ENCODE data around the gene SGCA. TPM values are rescaled to one million over a fixed set of nuclear protein-coding genes. Genes with fewer than 3 reads are reported as not detected.

Gene SGCA
- total and polyA plus RNA-seq, 9 of the 15 experiments (the other 6 are each of a cell fraction or from before 2014, with no cell fraction given) = not detected

GRCh38 chr17:50149417-50150353, 16.1 kb upstream of the SGCA start (continued):
- TF ChIP-seq SMARCB1 (IDR thresholded peaks at IDR 0.05; ENCODE audit: insufficient read length, low read depth) = no peak
- TF ChIP-seq ZNF384 (IDR thresholded peaks at IDR 0.05; ENCODE audit: low read depth, low read length) = no peak
- no peak for TF ChIP-seq ZNF324 (CRISPR knock-in tag; IDR thresholded peaks at IDR 0.05)
- no peak for TF ChIP-seq KAT8 (IDR thresholded peaks at IDR 0.05; ENCODE audit: low read depth)
- no peak for TF ChIP-seq SREBF2 (CRISPR knock-in tag; IDR thresholded peaks at IDR 0.05)
- no peak for TF ChIP-seq MAFK (IDR thresholded peaks at IDR 0.05; ENCODE audit: low read length)
- TF ChIP-seq, protein P1, sequence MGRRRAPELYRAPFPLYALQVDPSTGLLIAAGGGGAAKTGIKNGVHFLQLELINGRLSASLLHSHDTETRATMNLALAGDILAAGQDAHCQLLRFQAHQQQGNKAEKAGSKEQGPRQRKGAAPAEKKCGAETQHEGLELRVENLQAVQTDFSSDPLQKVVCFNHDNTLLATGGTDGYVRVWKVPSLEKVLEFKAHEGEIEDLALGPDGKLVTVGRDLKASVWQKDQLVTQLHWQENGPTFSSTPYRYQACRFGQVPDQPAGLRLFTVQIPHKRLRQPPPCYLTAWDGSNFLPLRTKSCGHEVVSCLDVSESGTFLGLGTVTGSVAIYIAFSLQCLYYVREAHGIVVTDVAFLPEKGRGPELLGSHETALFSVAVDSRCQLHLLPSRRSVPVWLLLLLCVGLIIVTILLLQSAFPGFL (CRISPR knock-in tag; IDR thresholded peaks at IDR 0.05) = no peak
- peak; percentile 49; the same call in 1 of the 2 replicates for TF ChIP-seq RB1 (IDR thresholded peaks at IDR 0.05; ENCODE audit: low read depth)
- 0 out of 2 replicates have a peak, but pooled peaks have one; percentile 42 for TF ChIP-seq THAP12 (CRISPR knock-in tag; IDR thresholded peaks at IDR 0.05)
- TF ChIP-seq SMARCA4 (IDR thresholded peaks at IDR 0.05) = no peak
- TF ChIP-seq, protein P2, sequence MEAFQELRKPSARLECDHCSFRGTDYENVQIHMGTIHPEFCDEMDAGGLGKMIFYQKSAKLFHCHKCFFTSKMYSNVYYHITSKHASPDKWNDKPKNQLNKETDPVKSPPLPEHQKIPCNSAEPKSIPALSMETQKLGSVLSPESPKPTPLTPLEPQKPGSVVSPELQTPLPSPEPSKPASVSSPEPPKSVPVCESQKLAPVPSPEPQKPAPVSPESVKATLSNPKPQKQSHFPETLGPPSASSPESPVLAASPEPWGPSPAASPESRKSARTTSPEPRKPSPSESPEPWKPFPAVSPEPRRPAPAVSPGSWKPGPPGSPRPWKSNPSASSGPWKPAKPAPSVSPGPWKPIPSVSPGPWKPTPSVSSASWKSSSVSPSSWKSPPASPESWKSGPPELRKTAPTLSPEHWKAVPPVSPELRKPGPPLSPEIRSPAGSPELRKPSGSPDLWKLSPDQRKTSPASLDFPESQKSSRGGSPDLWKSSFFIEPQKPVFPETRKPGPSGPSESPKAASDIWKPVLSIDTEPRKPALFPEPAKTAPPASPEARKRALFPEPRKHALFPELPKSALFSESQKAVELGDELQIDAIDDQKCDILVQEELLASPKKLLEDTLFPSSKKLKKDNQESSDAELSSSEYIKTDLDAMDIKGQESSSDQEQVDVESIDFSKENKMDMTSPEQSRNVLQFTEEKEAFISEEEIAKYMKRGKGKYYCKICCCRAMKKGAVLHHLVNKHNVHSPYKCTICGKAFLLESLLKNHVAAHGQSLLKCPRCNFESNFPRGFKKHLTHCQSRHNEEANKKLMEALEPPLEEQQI (IDR thresholded peaks at IDR 0.05) = no peak
- TF ChIP-seq PPARD (CRISPR knock-in tag; IDR thresholded peaks at IDR 0.05) = no peak
- no peak for TF ChIP-seq SNRNP70 (optimal IDR thresholded peaks at IDR 0.05; ENCODE audit: low read depth, low read length)
- peak; percentile 74; the same call in 1 of the 2 replicates for TF ChIP-seq MTA3 (IDR thresholded peaks at IDR 0.05; ENCODE audit: borderline replicate concordance)
- peak in 1 of 2 experiments; percentile 58; a peak in 2 of 4 replicates for TF ChIP-seq NRF1 (conservative IDR thresholded peaks at IDR 0.05 in 1 of 2, IDR thresholded peaks at IDR 0.05 in 1 of 2)
- TF ChIP-seq ZMIZ1 (IDR thresholded peaks at IDR 0.05; ENCODE audit: low read depth in 2 of 2, low read length in 2 of 2) = no peak
- no peak for TF ChIP-seq HDAC6 (IDR thresholded peaks at IDR 0.05; ENCODE audit: low read depth, low read length)
- no peak for TF ChIP-seq SRF (CRISPR knock-in tag; IDR thresholded peaks at IDR 0.05)
